Smooth muscle cell (in vitro differentiated cells): ENCODE results near the gene BLTP3A. TPM values are rescaled to one million over a fixed set of nuclear protein-coding genes. Genes with fewer than 3 reads are reported as not detected.
A peak's percentile ranks its signal among the peaks of the same experiment; 100 is the strongest.

Source experiments
- DNase-seq: peaks from one replicate; lab custom pipeline; 2025; ENCODE audit not compliant: unreplicated experiment; lab: John Stamatoyannopoulos, UW
- H2AFZ ChIP-seq: fragments of 200-600 bp; sonication (generic); 2 replicates; pipeline ENCODE4 v1.6.0; 2016; ENCODE audit warnings: antibody characterized with exemption, low read depth, mild to moderate bottlenecking
- H3F3A ChIP-seq: fragments of 200-600 bp; sonication (generic); 2 replicates; pipeline ENCODE4 v1.6.0; 2017; ENCODE audit warnings: antibody characterized with exemption, low read depth
- H3K27ac ChIP-seq: fragments of 200-600 bp; sonication (generic); 2 replicates; pipeline ENCODE4 v1.5.1; 2016; ENCODE audit warnings: low read depth, mild to moderate bottlenecking
- H3K27me3 ChIP-seq: fragments of 200-600 bp; sonication (generic); 2 replicates; pipeline ENCODE4 v1.6.1; 2016; ENCODE audit warnings: low read depth, mild to moderate bottlenecking
- H3K36me3 ChIP-seq: fragments of 200-600 bp; sonication (generic); 2 replicates; pipeline ENCODE4 v1.5.1; 2016; ENCODE audit warnings: low read depth
- H3K4me1 ChIP-seq: fragments of 200-600 bp; sonication (generic); 2 replicates; pipeline ENCODE4 v1.5.1; 2016; ENCODE audit warnings: low read depth
- H3K4me2 ChIP-seq: fragments of 200-600 bp; sonication (generic); 2 replicates; pipeline ENCODE4 v1.6.0; 2016; ENCODE audit warnings: mild to moderate bottlenecking
- H3K4me3 ChIP-seq: fragments of 200-600 bp; sonication (generic); 2 replicates; pipeline ENCODE4 v1.5.1; 2016; ENCODE audit warnings: mild to moderate bottlenecking
- H3K79me2 ChIP-seq: fragments of 200-600 bp; sonication (generic); 2 replicates; pipeline ENCODE4 v1.6.0; 2016; ENCODE audit warnings: low read depth, mild to moderate bottlenecking
- H3K9ac ChIP-seq: fragments of 200-600 bp; sonication (generic); 2 replicates; pipeline ENCODE4 v1.6.0; 2016; ENCODE audit warnings: low read depth
- H3K9me3 ChIP-seq: fragments of 200-600 bp; sonication (generic); replicated peaks from 2 replicates; pipeline ENCODE4 v1.5.1; 2016; ENCODE audit warnings: low read depth
- H4K20me1 ChIP-seq: fragments of 200-600 bp; sonication (generic); 2 replicates; pipeline ENCODE4 v1.6.0; 2016; ENCODE audit warnings: low read depth
- WGBS: methylation state at CpG from one replicate; pipeline ENCODE4 v1.1.7; 2016; ENCODE audit warnings: low lambda C conversion rate; 5-methylcytosine and 5-hydroxymethylcytosine counted together
- polyA plus RNA-seq: library from polyadenylated mRNA; unstranded; fragments of >200 nt; fragmentation: Nextera tagmentation; extraction: Ambion mirVana; gene quantifications from 2 replicates; pipeline ENCODE4 v1.2.1, GENCODE V29; 2016
- total RNA-seq: library from RNA; depleted of rRNA; stranded (reverse); fragments of >200 nt; gene quantifications from 2 replicates; pipeline ENCODE4 v1.2.3, GENCODE V29; 2014
- TF ChIP-seq, protein P1 (sequence below): fragments of 200-600 bp; sonication (generic); IDR thresholded peaks from 2 replicates; pipeline ENCODE4 v1.5.1; 2017; ENCODE audit warnings: borderline replicate concordance, mild to moderate bottlenecking, antibody characterized with exemption; ENCODE audit not compliant: insufficient read depth, poor library complexity, severe bottlenecking

BLTP3A gene
- total and polyA plus RNA-seq, 2 experiments from 2014 or later, result 1.0 to 5.2 TPM

DNA sequence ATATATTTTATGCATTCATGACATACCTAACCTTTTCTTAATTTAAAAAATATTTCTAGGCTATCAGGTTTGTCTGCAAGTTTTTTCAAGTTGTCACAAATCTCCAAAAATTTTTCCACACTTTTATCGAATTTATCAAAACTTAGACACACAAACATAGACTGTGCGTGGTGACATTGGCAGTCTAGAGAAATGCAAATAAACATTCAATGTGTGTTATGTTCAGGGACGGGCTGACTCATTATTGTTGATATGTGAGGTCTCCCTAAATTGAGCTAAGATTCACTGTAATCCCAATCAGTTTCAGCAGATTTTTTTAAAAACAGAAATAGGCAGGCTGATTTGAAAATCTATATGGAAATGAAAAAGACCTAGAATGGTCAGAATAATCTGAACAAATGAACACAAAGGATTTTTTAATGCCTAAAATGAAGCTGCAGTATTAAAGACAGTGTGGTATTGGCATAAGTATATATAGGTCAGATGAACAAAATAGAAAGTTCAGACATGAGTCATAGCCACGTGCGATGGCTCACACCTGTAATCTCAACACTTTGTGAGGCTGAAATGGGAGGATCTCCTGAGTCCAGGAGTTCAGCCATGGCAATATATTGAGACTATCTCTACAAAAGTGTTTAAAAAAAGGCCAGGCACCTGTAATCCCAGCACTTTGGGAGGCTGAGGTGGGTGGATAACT, 19.2 kb downstream of the BLTP3A start:
- H3K36me3 ChIP-seq, result no peaks in the 10 kb centered on the region
- H3K4me3 ChIP-seq, result no peak overlapping the region
- TF ChIP-seq, protein P1, sequence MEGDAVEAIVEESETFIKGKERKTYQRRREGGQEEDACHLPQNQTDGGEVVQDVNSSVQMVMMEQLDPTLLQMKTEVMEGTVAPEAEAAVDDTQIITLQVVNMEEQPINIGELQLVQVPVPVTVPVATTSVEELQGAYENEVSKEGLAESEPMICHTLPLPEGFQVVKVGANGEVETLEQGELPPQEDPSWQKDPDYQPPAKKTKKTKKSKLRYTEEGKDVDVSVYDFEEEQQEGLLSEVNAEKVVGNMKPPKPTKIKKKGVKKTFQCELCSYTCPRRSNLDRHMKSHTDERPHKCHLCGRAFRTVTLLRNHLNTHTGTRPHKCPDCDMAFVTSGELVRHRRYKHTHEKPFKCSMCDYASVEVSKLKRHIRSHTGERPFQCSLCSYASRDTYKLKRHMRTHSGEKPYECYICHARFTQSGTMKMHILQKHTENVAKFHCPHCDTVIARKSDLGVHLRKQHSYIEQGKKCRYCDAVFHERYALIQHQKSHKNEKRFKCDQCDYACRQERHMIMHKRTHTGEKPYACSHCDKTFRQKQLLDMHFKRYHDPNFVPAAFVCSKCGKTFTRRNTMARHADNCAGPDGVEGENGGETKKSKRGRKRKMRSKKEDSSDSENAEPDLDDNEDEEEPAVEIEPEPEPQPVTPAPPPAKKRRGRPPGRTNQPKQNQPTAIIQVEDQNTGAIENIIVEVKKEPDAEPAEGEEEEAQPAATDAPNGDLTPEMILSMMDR, result no peak
- H3K27ac ChIP-seq, result no peak overlapping the region
- H2AFZ ChIP-seq, result no peak overlapping the region
- peaks cover 74% of the 10 kb centered on the region for H3K79me2 ChIP-seq
- no peak for DNase-seq
- no peaks in the 10 kb centered on the region for H3K9me3 ChIP-seq
- H4K20me1 ChIP-seq, result peaks cover 18% of the 10 kb centered on the region
- 87% methylated on average over 5 of the region's 5 CpGs for WGBS
- no peaks in the 10 kb centered on the region for H3K27me3 ChIP-seq
- no peaks in the 10 kb centered on the region for H3F3A ChIP-seq
- no peak overlapping the region for H3K4me2 ChIP-seq
- H3K4me1 ChIP-seq, result no peaks in the 10 kb centered on the region
- no peak overlapping the region for H3K9ac ChIP-seq

- H3K4me2 ChIP-seq, result no peak overlapping the region
- no peaks in the 10 kb centered on the region for H3F3A ChIP-seq
- H2AFZ ChIP-seq, result no peak overlapping the region
- no peak for DNase-seq
- TF ChIP-seq, protein P1, result no peak
- H3K27me3 ChIP-seq, result no peaks in the 10 kb centered on the region
- no peak overlapping the region for H3K9ac ChIP-seq
- no peaks in the 10 kb centered on the region for H3K36me3 ChIP-seq
- H3K4me3 ChIP-seq, result no peak overlapping the region
- H3K9me3 ChIP-seq, result no peaks in the 10 kb centered on the region
- peaks cover 62% of the 10 kb centered on the region for H3K79me2 ChIP-seq
- 88% methylated on average over 3 of the region's 3 CpGs for WGBS
- peaks cover 3% of the 10 kb centered on the region for H4K20me1 ChIP-seq
- peaks cover 4% of the 10 kb centered on the region for H3K4me1 ChIP-seq
- no peak overlapping the region for H3K27ac ChIP-seq
These were observed 21.3 kb downstream of the BLTP3A start for GRCh38 chr6:34813028-34813713.

DNA sequence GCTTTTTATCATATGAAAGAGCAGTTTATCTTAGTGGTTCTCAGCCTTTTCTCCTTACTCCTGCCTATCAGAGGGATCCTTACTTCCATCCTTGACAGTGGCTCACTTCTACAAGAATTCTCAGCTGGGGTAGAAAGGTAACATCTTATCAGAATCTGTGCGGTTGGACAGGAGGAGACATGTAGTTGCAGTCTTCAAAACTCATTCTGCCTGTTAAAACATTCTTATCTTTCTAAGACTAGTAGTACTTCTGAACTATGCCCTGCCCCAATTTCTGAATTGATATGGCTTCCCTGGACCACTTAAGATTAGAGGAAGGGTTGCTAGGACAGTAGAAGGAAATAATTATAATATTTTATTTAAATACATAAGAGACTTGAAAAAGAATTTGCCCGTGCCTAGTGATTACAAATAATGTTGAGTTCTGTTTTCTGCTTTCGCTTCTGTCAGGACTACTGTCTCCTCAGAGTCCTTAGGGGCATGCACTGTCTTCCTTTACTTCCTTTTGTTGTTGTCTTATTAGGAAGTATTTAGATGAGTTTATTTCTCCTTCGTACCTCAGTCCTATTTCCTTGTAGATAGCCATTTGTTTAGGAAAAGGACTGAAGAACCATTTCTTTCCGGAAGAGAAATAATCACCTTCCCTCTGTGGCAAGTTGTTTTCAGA, 24.9 kb downstream of the BLTP3A start:
- Histone ChIP-seq H3K27ac (peak overlapping the region; percentile 69), H4K20me1 (no peaks in the 10 kb centered on the region), H3K36me3 (no peaks in the 10 kb centered on the region), H3K4me3 (no peak overlapping the region), H3K9ac (peak overlapping the region; percentile 29), H2AFZ (peak overlapping the region; percentile 43), H3K27me3 (no peaks in the 10 kb centered on the region), H3K9me3 (no peaks in the 10 kb centered on the region), H3K4me2 (peak overlapping the region; percentile 39), H3K4me1 (peaks cover 4% of the 10 kb centered on the region), H3K79me2 (peaks cover 41% of the 10 kb centered on the region), H3F3A (no peaks in the 10 kb centered on the region)
- 87% methylated on average over 5 of the region's 5 CpGs for WGBS
- TF ChIP-seq, protein P1, result no peak
- no peak for DNase-seq
